ENCODE measurements around the gene MRPL51. TPM values are rescaled to one million over a fixed set of nuclear protein-coding genes. Genes with fewer than 3 reads are reported as not detected.

The MRPL51 gene
- total RNA-seq, 1 donor from 2014 or later: 202 TPM

DNA sequence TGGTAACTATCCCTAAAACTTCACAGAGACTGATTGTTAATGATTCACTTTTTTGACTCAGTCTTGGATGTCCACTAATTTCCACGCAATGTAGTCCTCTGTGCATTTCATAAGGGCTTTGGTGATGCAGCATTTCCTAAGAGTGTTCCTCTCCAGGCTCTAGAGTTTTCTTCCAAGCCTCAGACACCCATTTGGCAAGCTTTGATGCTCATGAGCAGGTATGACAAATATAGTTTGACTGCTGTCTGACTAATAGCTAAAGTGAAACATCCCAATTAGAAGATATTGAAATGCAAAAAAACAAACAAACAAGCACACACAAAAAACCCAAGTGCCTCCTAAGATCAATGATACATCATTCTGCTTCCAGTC, 21.1 kb downstream of the MRPL51 start:
- no peak for TF ChIP-seq EZH2 (IDR thresholded peaks at IDR 0.05; ENCODE audit: insufficient read depth, low read length)
- TF ChIP-seq, protein P1, sequence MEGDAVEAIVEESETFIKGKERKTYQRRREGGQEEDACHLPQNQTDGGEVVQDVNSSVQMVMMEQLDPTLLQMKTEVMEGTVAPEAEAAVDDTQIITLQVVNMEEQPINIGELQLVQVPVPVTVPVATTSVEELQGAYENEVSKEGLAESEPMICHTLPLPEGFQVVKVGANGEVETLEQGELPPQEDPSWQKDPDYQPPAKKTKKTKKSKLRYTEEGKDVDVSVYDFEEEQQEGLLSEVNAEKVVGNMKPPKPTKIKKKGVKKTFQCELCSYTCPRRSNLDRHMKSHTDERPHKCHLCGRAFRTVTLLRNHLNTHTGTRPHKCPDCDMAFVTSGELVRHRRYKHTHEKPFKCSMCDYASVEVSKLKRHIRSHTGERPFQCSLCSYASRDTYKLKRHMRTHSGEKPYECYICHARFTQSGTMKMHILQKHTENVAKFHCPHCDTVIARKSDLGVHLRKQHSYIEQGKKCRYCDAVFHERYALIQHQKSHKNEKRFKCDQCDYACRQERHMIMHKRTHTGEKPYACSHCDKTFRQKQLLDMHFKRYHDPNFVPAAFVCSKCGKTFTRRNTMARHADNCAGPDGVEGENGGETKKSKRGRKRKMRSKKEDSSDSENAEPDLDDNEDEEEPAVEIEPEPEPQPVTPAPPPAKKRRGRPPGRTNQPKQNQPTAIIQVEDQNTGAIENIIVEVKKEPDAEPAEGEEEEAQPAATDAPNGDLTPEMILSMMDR (IDR thresholded peaks at IDR 0.05; ENCODE audit: insufficient read depth, low read depth, low read length): no peak
- peaks cover 14% of the 10 kb centered on the region for H3K4me1 ChIP-seq (ENCODE audit: insufficient read depth, low read length)
- H2AFZ ChIP-seq (ENCODE audit: low read depth, low read length): no peak overlapping the region
- H3K4me3 ChIP-seq (ENCODE audit: insufficient read depth, low read depth, low read length): no peak overlapping the region
- H3K27ac ChIP-seq (ENCODE audit: low read depth, low read length): no peak overlapping the region
- H3K4me1 Mint-ChIP-seq (ENCODE audit: low read depth, unreplicated experiment): peaks cover 30% of the 10 kb centered on the region
- peaks cover 24% of the 10 kb centered on the region for H3K79me2 ChIP-seq (ENCODE audit: insufficient read depth, low read length)
- H3K27me3 Mint-ChIP-seq (ENCODE audit: low read depth, unreplicated experiment): no peaks in the 10 kb centered on the region
- no peak overlapping the region for H3K4me2 ChIP-seq (ENCODE audit: low read length)
- peaks cover 2% of the 10 kb centered on the region for H3K9me3 Mint-ChIP-seq (ENCODE audit: unreplicated experiment)
- H4K20me1 ChIP-seq (ENCODE audit: insufficient read depth, low read length): peaks cover 19% of the 10 kb centered on the region
- H3K9ac ChIP-seq (ENCODE audit: low read length): no peak overlapping the region
- peaks cover 4% of the 10 kb centered on the region for H3K36me3 Mint-ChIP-seq (ENCODE audit: low read depth, unreplicated experiment)
- no peak for FAIRE-seq
- H3K36me3 ChIP-seq (ENCODE audit: insufficient read depth, low read length): no peaks in the 10 kb centered on the region
- H3K9me3 ChIP-seq (ENCODE audit: insufficient read depth, low read depth, low read length): no peaks in the 10 kb centered on the region
- DNase-seq (ENCODE audit: low read depth): no peak
- no peak overlapping the region for H3K27ac Mint-ChIP-seq (ENCODE audit: unreplicated experiment)
- H3K4me3 Mint-ChIP-seq (ENCODE audit: unreplicated experiment): peak overlapping the region; percentile 94
- no peaks in the 10 kb centered on the region for H3K27me3 ChIP-seq (ENCODE audit: insufficient read depth, low read length)

DNA sequence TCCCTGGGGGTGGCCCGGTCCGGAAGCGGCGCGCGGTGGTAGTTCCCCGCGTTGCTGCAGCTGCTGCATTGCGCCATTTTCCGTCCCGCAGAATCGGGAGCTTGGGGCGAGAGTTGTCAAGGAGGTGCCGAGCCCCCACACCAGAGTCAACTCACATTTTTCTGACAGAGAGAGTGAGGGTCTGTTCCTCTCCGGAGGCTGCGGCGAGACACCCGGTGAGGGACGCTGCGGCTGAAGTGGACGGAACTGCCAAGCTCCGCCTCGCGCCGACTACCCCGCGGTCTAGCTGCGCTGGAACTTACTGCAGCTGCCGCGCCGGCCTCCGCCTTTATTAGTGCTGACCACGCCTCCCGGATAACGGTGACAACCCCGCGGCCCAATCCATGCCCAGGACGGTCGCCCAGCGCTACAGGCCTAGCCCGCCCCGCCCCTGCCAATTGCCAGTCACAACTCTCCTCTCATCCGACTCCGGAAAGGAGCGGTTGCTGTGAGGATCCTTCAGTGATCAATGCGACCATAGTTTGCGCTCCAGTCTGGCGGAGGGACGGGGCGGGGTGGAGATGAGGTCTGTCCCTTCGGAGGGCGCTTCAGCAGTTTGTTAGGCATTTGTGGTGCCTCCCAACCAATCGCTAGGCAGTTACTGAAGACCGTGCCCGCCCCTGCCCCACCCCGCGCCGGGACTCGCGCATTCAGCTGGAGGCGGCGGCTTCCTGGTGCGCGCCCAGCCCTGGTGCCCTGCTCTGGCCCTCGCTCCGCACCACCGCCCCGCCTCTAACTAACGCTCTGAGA, 22.5 kb downstream of the MRPL51 start, which contains the start of gene VAMP1:
VAMP1 (minus strand) TSS at position 303 of the 789 bp plus-strand sequence; CDS start at position 157, 146 bp downstream.
- Mint-ChIP-seq H3K4me3 (ENCODE audit: unreplicated experiment) (peak within 1 kb of the TSS; percentile 94), H3K27ac (ENCODE audit: unreplicated experiment) (peak within 1 kb of the TSS; percentile 90), H3K36me3 (ENCODE audit: low read depth, unreplicated experiment) (peaks cover 9% of the 10 kb centered on the region), H3K9me3 (ENCODE audit: unreplicated experiment) (peaks cover 2% of the 10 kb centered on the region), H3K4me1 (ENCODE audit: low read depth, unreplicated experiment) (peaks cover 20% of the 10 kb centered on the region), H3K27me3 (ENCODE audit: low read depth, unreplicated experiment) (no peaks in the 10 kb centered on the region)
- peak within 1 kb of the TSS; percentile 87 for H3K27ac ChIP-seq (ENCODE audit: low read depth, low read length)
- H3K4me3 ChIP-seq (ENCODE audit: insufficient read depth, low read depth, low read length): peak within 1 kb of the TSS; percentile 83
- no peaks in the 10 kb centered on the region for H3K27me3 ChIP-seq (ENCODE audit: insufficient read depth, low read length)
- peaks cover 24% of the 10 kb centered on the region for H3K79me2 ChIP-seq (ENCODE audit: insufficient read depth, low read length)
- peak; percentile 96 for DNase-seq (ENCODE audit: low read depth)
- H3K9me3 ChIP-seq (ENCODE audit: insufficient read depth, low read depth, low read length): no peaks in the 10 kb centered on the region
- peaks cover 31% of the 10 kb centered on the region for H4K20me1 ChIP-seq (ENCODE audit: insufficient read depth, low read length)
- H3K36me3 ChIP-seq (ENCODE audit: insufficient read depth, low read length): no peaks in the 10 kb centered on the region
- H3K9ac ChIP-seq (ENCODE audit: low read length): peak within 1 kb of the TSS; percentile 88
- TF ChIP-seq, protein P1 (IDR thresholded peaks at IDR 0.05; ENCODE audit: insufficient read depth, low read depth, low read length): no peak
- no peak for TF ChIP-seq EZH2 (IDR thresholded peaks at IDR 0.05; ENCODE audit: insufficient read depth, low read length)
- H3K4me2 ChIP-seq (ENCODE audit: low read length): peak within 1 kb of the TSS; percentile 86
- H3K4me1 ChIP-seq (ENCODE audit: insufficient read depth, low read length): peaks cover 14% of the 10 kb centered on the region
- peak within 1 kb of the TSS; percentile 94 for H2AFZ ChIP-seq (ENCODE audit: low read depth, low read length)
- FAIRE-seq: no peak

All from astrocyte (in vitro differentiated cells and primary cell).